Measurements from ENCODE around the gene SLC38A10.

SLC38A10 gene

GRCh38 chr17:81285179-81285878, 9.8 kb downstream of the SLC38A10 start:
- no peak overlapping the region for H3K9ac ChIP-seq
- H3K79me2 ChIP-seq, result peaks cover 41% of the 10 kb centered on the region
- H3K27ac ChIP-seq, result peak overlapping the region; percentile 59
- no peak overlapping the region for H3K4me3 ChIP-seq (ENCODE audit: low read depth, low read length)
- H3K36me3 ChIP-seq (ENCODE audit: control insufficient read depth, insufficient read depth, low read length), result no peaks in the 10 kb centered on the region
- H3K4me1 ChIP-seq, result no peaks in the 10 kb centered on the region
- no peak overlapping the region for H2AFZ ChIP-seq
- H3K9me3 ChIP-seq (ENCODE audit: control insufficient read depth, low read length), result no peaks in the 10 kb centered on the region
- no peaks in the 10 kb centered on the region for H3K27me3 ChIP-seq (ENCODE audit: control insufficient read depth, insufficient read depth, low read length)
- TF ChIP-seq CTCF (IDR thresholded peaks at IDR 0.05), result no peak
- peak overlapping the region; percentile 48 for H3K4me2 ChIP-seq (ENCODE audit: low read length)

GRCh38 chr17:81282876-81283275, 12.2 kb downstream of the SLC38A10 start:
- Histone ChIP-seq H3K36me3 (ENCODE audit: control insufficient read depth, insufficient read depth, low read length) (no peaks in the 10 kb centered on the region), H3K79me2 (peaks cover 37% of the 10 kb centered on the region)

GRCh38 chr17:81282141-81282540, 13.0 kb downstream of the SLC38A10 start:
- Histone ChIP-seq H3K36me3 (ENCODE audit: control insufficient read depth, insufficient read depth, low read length) (no peaks in the 10 kb centered on the region), H3K4me1 (no peaks in the 10 kb centered on the region)

More at GRCh38 chr17:81282876-81283275, 12.2 kb downstream of the SLC38A10 start:
- H3K4me1 ChIP-seq, result no peaks in the 10 kb centered on the region
- H2AFZ ChIP-seq, result no peak overlapping the region
- H3K9ac ChIP-seq, result no peak overlapping the region
- no peak overlapping the region for H3K27ac ChIP-seq
- TF ChIP-seq CTCF (IDR thresholded peaks at IDR 0.05), result no peak
- no peaks in the 10 kb centered on the region for H3K9me3 ChIP-seq (ENCODE audit: control insufficient read depth, low read length)
- H3K27me3 ChIP-seq (ENCODE audit: control insufficient read depth, insufficient read depth, low read length), result no peaks in the 10 kb centered on the region
- no peak overlapping the region for H3K4me3 ChIP-seq (ENCODE audit: low read depth, low read length)
- H3K4me2 ChIP-seq (ENCODE audit: low read length), result no peak overlapping the region

GRCh38 chr17:81280571-81280970, 14.5 kb downstream of the SLC38A10 start:
- no peak overlapping the region for H2AFZ ChIP-seq
- no peak overlapping the region for H3K27ac ChIP-seq
- no peaks in the 10 kb centered on the region for H3K9me3 ChIP-seq (ENCODE audit: control insufficient read depth, low read length)
- no peaks in the 10 kb centered on the region for H3K4me1 ChIP-seq
- H3K4me3 ChIP-seq (ENCODE audit: low read depth, low read length), result no peak overlapping the region
- H3K4me2 ChIP-seq (ENCODE audit: low read length), result no peak overlapping the region
- H3K9ac ChIP-seq, result no peak overlapping the region
- TF ChIP-seq CTCF (IDR thresholded peaks at IDR 0.05), result no peak
- H3K27me3 ChIP-seq (ENCODE audit: control insufficient read depth, insufficient read depth, low read length), result no peaks in the 10 kb centered on the region
- no peaks in the 10 kb centered on the region for H3K36me3 ChIP-seq (ENCODE audit: control insufficient read depth, insufficient read depth, low read length)
- peaks cover 22% of the 10 kb centered on the region for H3K79me2 ChIP-seq

More at GRCh38 chr17:81282141-81282540, 13.0 kb downstream of the SLC38A10 start:
- Histone ChIP-seq H3K4me3 (ENCODE audit: low read depth, low read length) (no peak overlapping the region), H3K79me2 (peaks cover 34% of the 10 kb centered on the region), H2AFZ (no peak overlapping the region), H3K27me3 (ENCODE audit: control insufficient read depth, insufficient read depth, low read length) (no peaks in the 10 kb centered on the region), H3K9ac (no peak overlapping the region), H3K4me2 (ENCODE audit: low read length) (no peak overlapping the region), H3K27ac (no peak overlapping the region), H3K9me3 (ENCODE audit: control insufficient read depth, low read length) (no peaks in the 10 kb centered on the region)
- no peak for TF ChIP-seq CTCF (IDR thresholded peaks at IDR 0.05)

All from parathyroid adenoma (tissue), 2 donors.